Coronary artery (tissue), 2 donors: ENCODE results near the gene SLC44A5.

Experiments
- DNase-seq: peaks from one replicate; pipeline ENCODE4 v3.0.0-alpha.2; 2017; ENCODE audit warnings: low spot score
- H3K27ac ChIP-seq, 2 donors: fragments of 200-600 bp; sonication (generic); one replicate each; pipeline ENCODE4 v1.5.1; 2016 to 2019
- H3K4me3 ChIP-seq: fragments of 200-600 bp; sonication (generic); 2 replicates; pipeline ENCODE4 v1.5.1; 2016; ENCODE audit warnings: mild to moderate bottlenecking, moderate library complexity
- TF ChIP-seq, protein P1 (sequence below): fragments of 200-600 bp; sonication (generic); IDR thresholded peaks from one replicate; pipeline ENCODE4 v1.5.1; 2019; ENCODE audit warnings: antibody characterized with exemption

Gene SLC44A5

DNA sequence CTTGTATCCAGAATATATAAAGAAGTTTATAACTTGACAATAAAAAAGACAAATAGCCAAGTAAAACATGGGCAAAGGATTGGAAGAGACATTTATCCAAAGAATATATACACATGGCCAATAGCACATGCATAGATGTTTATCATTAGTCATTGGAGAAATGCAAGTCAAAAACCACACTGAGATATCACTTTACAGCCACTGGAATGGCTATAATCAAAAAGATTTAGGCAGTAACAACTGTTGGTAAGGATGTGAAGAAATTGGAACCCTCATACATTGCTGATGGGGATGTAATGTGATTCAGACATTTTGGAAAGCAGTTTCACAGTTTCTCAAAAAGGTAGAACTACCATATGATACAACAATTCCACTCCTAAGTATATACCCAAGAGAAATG lies 51.1 kb downstream of the SLC44A5 start:
- TF ChIP-seq, protein P1, sequence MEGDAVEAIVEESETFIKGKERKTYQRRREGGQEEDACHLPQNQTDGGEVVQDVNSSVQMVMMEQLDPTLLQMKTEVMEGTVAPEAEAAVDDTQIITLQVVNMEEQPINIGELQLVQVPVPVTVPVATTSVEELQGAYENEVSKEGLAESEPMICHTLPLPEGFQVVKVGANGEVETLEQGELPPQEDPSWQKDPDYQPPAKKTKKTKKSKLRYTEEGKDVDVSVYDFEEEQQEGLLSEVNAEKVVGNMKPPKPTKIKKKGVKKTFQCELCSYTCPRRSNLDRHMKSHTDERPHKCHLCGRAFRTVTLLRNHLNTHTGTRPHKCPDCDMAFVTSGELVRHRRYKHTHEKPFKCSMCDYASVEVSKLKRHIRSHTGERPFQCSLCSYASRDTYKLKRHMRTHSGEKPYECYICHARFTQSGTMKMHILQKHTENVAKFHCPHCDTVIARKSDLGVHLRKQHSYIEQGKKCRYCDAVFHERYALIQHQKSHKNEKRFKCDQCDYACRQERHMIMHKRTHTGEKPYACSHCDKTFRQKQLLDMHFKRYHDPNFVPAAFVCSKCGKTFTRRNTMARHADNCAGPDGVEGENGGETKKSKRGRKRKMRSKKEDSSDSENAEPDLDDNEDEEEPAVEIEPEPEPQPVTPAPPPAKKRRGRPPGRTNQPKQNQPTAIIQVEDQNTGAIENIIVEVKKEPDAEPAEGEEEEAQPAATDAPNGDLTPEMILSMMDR = no peak
- Histone ChIP-seq H3K27ac (no peak overlapping the region), H3K4me3 (no peak overlapping the region)
- DNase-seq = no peak

DNA sequence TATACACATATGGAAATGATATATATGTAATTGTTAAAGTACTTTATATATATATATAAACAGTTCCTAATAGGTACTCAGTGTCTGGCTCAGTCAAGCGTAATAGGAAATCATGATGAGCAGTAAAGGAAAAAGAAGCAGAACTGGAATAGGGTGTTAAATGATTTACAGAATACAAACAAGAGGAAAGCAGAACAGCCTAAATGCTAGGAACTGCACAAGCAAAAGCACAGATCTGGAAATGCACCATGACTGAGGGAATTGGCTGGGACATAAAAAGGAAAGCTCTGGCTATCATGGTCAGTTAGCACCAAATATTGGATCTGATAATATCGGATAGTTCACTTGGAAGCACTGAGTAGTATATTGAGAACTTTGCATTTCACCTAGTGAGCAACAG lies 51.8 kb downstream of the SLC44A5 start:
- Histone ChIP-seq H3K27ac (no peak overlapping the region), H3K4me3 (no peak overlapping the region)
- TF ChIP-seq, protein P1 = no peak
- DNase-seq = no peak

DNA sequence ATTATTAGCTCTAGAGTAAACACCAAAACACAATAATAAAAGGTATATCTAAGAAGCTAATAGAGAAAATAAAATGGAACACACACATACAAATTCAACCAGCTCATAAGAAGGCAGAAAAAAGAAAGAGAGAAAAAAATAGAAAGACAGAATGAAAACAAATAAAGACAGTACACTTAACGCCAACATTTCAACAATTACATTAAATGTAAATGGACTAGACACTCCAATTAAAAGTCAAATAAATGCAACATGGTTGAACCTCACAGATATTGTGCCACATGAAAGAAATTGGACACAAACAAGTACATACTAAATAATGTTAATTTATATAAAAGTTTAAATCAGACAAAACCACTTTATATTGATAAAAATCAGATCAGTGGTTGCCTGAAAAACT lies 56.0 kb downstream of the SLC44A5 start:
- TF ChIP-seq, protein P1 = no peak
- DNase-seq = no peak
- Histone ChIP-seq H3K4me3 (no peak overlapping the region), H3K27ac (no peak overlapping the region)

DNA sequence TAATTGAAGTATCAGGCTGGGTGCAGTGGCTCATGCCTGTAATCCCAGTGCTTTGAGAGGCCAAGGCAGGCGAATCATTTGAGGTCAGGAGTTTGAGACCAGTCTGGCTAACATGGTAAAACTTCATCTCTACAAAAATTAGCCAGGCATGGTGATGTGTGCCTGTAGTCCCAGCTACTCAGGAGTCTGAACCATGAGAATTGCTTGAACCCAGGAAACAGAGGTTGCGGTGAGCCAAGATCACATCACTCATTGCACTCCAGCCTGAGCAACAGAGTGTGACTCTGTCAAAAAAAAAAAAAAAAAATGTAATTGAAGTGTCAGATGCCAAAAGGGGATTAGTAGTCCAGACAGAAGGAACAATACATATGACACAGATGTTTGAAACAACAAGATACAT lies 56.7 kb downstream of the SLC44A5 start:
- no peak overlapping the region for H3K4me3 ChIP-seq
- no peak for DNase-seq

DNA sequence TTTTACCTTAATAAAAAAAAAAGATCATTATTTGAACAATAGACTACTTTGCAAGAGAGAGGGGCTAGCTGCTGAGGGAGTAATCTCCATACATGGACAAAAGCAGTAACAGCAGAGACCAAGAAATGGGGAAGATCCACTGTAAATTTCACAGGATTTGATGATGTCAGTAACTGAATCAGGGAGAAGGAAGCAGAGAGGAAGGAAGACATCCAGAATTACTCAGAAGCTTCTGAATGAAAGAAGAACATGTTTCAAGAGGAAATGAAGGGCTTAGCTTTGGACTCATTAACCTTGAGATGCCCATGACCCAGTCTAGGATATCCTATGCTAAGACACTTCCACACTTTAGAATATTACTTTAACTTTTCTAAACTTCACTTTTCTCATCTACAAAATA lies 60.4 kb downstream of the SLC44A5 start:
- TF ChIP-seq, protein P1 = no peak
- Histone ChIP-seq H3K4me3 (no peak overlapping the region), H3K27ac (no peak overlapping the region)
- no peak for DNase-seq

More for the DNA sequence above, 56.7 kb downstream of the SLC44A5 start:
- H3K27ac ChIP-seq = no peak overlapping the region
- TF ChIP-seq, protein P1 = no peak

DNA sequence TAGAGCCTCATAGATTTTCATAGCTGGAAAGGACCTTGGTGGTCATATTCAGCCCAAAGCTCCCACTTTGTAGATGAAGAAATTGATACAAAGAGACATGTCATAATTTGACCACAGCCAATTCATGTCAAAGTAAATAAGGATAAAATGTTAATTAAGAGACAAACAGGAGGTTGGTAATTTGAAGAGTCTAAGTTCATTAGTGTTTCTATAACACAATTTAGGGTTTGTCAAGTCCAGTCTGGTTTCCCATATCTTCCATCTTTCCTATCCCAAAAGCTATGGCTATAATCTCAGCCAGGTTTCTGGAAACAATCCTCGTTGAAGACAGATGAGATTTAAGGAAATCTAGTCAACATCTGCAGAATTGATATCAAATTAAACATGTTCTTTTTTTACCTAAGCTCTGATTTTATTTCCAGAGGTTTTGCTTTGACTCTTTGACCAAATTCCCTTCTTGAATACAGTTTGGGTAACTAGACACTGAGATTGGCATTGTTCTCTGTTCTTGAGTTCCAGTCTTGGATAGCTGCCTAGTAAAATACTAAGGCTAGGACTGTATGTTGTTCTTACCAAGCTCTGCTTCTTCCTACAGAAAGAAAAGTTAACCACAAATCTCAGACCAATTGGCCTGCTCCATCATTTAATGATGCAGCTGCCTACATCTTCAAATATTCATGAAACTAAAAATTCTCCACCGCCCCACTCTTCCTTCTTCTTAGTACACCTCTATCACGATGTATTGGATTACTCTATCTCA lies 62.0 kb downstream of the SLC44A5 start:
- TF ChIP-seq, protein P1 = no peak

DNA sequence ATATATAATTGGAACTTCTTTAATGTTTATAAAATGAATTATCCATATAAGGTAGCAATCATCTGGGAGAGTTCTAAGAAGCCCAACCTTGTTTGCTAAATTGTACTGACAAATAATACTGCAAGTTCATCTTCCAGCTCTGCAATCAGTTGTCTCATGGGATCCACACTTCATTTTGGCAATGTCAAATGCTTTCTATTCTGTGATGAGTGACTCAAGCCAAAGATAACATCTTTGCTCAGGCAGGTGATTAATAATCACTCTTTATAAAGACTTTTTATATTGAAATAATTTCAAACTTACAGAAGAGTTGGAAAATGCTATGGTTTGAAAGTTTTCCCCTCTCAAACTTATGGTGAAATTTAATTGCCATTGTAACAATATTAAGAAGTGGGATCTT lies 67.2 kb downstream of the SLC44A5 start:
- Histone ChIP-seq H3K27ac (no peak overlapping the region), H3K4me3 (no peak overlapping the region)
- no peak for DNase-seq
- TF ChIP-seq, protein P1 = no peak

More for the DNA sequence above, 62.0 kb downstream of the SLC44A5 start:
- Histone ChIP-seq H3K4me3 (no peak overlapping the region), H3K27ac (no peak overlapping the region)
- DNase-seq = no peak
